Activated effector memory CD4-positive, alpha-beta T cell treated with Interleukin-2 at 50 U/mL for 16 hours (primary cell): ENCODE results near the gene TMEM239.

Source experiments
- DNase-seq: peaks from one replicate; pipeline ENCODE4 v3.0.0-alpha.2; 2020

TMEM239 gene

DNA sequence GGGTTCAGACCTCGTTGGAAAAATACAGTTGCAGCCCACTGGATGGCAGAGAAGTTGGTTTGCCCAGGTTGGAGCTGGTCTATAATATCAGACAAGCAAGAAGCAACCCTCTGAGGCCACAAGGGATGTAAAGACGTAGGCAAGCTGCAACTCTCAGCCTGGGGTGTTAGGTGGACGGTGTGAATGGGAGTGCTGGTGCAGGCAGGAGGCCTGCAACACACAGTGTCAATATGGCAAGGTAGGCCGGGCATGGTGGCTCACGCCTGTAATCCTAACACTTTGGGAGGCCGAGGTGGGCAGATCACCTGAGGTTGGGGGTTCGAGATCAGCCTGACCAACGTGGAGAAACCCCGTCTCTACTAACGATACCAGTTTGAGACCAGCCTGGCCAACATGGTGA, 34.9 kb downstream of the TMEM239 start:
- no peak for DNase-seq

DNA sequence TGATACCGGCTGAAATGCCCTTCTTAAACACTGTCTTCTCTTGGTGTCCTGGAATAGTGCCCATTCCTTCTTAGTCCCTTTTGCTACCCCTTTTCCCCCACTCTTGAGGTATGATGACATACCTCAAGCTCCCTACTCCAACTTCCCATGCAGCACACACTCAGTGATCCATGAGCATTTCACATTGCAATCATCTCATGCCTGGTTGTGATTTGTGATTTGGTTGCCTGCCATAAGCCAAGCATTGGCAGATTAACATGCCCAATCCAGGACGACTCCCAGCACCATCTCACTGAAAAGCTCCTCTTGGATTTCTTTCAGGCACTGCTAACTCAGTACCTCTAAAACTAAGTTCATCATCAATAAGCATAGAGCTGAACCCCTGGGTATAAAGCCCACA, 42.4 kb downstream of the TMEM239 start:
- no peak for DNase-seq

DNA sequence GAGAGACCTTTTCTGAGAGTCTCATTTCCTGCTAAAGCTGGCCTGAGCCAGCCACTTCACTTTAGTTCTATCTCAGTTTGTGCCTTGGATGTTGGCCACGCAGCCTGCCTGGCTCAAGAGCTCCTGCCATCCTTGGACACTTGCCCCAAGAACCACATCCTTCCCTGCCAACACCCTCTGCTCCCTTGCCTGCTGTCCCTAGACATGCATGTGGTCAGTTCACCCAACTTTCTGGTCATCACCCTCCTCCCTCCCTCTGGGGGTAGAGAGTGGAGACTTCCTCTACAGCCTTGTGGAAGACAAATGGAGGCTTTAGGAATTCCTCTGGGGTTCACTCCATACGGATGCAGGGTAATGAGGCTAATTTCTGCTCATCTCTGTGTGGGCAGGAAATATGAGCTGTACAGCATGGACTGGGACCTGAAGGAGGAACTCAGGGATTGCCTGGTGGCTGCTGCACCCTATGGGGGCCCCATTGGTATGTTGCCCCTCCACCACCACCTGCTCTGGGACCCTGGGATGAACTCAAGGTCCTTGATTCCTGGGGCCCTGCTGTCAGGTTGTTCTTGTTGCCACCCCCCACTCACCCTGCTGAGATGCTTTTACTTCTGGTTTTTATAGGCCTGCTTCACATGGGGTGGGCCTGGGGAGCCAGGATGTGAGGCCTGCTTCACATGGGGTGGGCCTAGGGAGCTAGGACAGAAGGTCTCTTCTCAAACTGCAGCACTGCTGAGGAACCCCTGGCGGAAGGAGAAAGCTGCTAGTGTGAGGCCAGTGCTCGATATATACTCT, 43.4 kb downstream of the TMEM239 start:
- DNase-seq = no peak

DNA sequence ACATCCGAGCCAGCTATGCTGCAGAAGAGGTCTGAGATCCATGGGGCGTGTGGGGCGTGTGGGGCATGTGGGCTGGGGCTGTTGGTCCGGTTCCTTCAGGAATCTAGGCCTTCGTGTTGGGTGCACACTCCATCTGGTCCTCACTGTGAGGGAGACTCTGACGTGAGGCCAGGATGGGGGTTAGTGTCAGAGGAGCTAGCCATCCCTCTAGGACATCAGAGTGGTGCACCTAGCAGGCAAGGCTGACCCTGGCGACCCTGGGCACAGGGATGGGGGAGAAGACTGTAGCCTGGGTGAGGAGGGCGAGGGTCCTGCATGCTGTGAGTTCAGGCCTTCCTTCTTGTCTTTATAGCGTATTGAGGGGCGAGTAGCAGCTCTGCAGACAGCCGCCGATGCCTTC, 48.5 kb downstream of the TMEM239 start:
- no peak for DNase-seq

DNA sequence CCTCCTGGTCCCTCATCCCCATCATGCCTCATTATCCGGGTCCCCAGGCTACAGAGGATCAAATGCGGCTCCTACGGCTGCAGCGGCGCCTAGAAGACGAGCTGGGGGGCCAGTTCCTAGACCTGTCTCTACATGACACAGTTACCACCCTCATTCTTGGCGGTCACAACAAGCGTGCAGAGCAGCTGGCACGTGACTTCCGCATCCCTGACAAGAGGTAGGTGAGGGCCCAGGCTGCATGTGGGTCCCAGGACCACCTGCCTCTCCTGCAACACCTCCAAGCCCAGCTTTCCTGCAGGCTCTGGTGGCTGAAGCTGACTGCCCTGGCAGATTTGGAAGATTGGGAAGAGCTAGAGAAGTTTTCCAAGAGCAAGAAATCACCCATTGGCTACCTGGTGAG, 48.9 kb downstream of the TMEM239 start:
- DNase-seq = no peak

DNA sequence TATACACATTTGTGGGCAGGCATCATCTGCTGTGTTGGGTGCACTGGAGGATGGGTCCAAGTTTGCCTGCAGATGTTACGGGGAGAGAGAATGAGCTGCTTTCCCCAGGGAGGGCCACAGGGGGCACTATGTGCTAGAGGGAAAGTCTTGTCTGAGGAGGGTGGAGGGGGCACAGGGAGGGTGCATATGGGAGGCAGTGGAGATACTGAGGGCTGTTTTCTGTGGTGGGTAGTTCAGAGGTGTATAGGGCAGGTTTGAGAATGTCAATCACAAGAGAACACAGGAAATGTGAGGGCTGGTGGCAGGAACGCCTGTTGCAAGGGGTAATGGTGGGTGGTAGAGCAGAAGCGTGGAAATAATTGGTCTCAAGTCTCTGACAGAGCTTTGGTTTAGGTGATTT, 49.5 kb downstream of the TMEM239 start:
- DNase-seq = no peak

DNA sequence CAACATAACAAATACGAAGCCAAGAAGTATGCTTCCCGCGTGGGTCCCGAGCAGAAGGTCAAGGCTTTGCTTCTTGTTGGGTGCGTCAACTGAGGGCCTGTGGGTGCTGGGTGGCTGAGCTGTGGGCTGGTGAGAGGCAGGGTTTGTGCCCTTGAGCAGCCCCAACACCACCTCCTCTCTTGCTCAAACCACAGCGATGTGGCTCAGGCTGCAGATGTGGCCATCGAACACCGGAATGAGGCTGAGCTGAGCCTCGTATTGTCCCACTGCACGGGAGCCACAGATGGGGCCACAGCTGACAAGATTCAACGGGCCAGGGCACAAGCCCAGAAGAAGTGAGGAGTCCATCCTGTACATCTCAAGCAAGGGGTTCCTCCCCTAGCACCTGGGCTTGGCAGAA, 50.1 kb downstream of the TMEM239 start:
- DNase-seq = no peak

DNA sequence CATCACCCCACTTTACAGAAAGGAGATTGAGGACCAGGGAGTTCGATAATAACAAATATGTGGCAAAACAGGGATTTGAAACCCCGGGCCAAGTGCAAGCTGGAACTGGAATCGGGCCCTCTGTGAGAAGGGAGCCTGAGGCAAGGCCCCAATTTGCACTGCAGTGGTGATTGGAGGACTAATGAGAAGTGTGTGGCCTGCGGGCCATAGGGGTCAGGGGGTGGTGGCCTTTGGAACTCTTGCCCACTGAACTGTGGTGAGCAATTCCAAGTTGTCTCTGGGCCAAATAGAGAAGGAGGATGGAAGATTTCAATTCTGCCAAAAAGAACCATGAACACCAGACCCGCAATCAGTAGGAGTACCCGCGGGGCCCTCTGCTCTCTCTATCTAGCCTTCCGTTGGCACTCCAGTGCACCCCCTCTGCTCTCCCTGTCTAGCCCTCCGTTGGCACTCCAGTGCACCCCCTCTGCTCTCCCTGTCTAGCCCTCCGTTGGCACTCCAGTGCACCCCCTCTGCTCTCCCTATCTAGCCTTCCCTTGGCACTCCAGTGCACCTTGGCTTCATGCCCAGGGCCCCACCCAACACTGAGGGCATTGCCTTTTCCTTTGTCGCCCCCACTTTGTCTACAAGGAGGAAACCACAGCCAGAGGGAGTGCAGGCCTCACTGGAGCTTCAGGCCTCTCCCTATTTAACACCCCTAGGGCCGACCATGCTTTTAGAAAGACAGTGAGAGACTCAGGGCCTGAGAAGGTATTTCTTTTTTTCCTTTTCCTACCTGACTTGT, 51.1 kb downstream of the TMEM239 start:
- DNase-seq = no peak
